EH (cell line): Measurements from ENCODE around the gene SDF2.

Source experiments
- DNase-seq: peaks from one replicate; pipeline ENCODE4 v3.0.0-alpha.2; 2015; ENCODE audit warnings: low read depth

Gene SDF2, protein sequence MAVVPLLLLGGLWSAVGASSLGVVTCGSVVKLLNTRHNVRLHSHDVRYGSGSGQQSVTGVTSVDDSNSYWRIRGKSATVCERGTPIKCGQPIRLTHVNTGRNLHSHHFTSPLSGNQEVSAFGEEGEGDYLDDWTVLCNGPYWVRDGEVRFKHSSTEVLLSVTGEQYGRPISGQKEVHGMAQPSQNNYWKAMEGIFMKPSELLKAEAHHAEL

DNA sequence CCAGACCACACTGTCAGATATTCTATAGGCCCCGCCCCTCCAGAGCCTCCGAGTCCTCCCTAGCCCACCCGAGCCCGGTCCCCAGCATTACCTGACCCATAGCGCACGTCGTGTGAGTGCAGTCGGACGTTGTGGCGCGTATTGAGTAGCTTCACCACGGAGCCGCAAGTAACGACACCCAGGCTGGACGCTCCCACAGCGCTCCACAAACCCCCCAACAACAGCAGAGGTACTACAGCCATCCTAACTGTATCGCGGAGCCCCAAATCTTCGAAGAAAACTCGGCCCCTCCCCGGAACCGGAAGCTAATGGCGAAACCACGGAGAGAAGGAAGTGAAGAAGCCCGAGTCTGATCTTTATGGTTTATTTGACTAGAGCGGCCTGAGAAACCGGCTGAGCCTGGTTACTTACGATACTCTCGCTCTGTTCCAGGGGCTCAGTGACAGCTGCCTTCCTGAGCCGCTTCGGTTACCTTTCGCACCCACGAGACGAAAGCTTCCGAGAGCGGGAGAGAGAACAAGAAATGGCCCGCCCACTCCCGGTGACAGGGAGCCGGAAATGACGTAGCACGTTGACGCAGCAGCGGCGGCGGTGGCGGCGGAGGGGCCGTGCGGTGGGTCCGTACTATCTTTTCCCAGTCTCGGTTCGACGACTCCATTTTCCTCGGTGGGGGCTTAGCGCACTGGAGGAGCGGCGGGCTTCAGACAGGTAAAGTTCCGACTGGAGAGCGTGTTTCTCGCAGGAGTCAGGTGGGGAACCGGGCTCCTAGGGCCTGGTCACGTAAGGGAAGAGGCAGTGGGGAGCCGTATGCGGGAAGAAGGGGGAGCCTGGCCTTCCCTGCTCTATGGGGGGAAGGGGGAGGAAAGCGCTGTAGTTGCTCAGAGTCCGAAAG, at the start of gene SDF2, which contains the start of gene SUPT6H:
TSS of gene SDF2 (minus strand) at position 272 of the 892 bp plus-strand sequence. CDS start at position 242, 30 bp downstream.
TSS of gene SUPT6H (plus strand) at position 571 of the 892 bp plus-strand sequence. CDS start 11,197 bp downstream, outside the sequence.
- peak; percentile 87 for DNase-seq

DNA sequence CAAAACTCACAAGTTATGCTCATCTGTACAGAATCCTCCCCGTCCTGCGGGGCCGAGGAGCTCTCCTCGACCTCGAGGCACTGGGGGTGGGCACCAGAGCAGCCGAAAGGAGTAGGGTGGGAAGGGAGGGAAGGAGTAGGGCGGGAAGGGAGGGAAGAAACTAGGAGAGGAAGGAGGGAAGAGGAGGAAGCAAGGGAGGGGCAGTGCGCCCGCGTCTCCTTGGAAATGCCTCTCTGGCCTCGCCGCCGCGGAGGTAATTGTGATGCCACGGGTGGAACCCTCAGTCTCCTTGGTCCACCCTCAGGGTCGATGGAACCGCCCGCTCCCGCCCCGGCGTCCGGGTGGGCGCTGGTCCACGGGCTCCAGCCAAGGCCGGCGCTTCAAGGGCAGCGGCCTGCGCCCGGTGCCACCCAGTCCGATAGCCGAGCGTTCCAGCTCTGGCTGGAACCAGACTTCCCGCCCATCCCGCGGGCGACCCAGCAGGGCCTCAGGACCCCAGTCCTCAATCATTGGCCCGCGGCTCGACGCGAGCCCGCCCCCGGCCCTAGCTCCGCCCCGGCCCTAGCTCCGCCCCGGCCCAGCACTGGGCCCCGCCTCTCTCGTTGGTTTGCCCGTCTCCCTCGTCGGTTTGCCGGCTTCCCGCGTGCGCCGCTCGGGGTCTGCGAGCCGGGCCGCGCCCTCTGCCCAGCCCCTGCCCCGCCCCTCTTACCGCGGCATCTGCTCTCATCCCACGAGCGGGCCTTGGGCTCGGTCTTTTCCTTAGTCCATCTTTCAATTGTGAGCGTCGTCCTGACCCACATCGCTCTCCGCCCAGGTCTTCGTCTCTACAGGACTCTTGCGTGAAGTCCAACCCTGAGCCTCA, 49.4 kb upstream of the SDF2 start:
- DNase-seq: peak; percentile 92

DNA sequence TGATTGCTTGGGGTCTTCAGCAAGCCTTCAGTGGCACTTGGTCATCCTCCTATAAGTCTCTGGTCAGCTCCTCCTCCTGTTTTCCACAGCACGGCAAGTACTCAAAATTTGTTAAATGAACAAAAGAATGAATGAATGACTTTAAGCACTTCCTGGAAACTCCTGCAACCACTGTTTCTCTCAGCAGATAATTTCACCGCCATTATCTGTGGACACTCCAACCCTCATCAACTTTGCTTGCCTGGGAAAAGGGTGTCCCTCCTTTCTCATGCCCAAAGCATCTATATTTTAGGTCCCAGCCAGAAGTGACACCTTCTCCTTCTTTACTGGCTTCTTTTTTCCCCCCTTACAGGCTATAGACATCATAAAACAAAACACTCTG, 45.6 kb upstream of the SDF2 start:
- DNase-seq: no peak

DNA sequence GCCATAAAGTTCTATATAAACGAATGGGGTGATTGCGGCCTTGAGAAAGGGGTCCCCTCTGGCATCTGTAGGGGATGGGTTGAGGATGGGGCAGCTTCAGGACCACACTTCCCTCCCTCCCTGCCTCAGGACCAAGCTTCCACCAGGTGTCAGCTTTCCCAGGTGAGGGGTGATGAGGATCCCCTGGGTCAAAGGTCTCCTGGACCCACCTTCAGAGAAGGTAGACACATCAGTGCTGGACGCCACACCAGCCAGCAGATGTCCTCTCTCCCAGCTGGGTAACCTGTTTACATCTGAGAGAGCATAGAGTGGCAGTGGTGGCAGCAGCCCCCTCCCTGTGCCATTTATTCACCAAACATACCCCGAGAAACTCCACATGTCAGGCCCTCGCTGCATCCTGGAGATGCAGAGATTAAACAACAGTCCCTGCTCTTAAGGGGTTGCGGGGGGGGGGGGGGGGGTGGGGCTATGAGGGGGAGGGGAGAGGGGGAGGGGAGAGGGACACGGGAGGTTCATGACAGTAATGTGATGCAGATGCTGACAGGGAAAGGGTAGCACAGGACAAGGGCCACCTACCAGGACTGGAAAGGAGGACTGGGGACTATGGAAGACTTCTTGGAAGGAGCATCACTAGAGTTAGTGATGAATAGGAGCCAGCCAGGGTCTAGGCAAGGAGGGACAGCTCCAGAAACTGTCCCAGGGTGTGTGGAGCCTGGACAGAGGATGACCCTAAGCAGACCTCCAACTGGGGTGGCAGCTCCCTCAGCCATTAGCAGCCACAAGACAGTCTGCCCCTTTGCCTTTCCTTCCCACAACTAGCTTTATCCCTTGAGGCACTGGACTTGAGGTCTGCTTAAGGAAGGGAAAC, 45.0 kb upstream of the SDF2 start:
- no peak for DNase-seq

DNA sequence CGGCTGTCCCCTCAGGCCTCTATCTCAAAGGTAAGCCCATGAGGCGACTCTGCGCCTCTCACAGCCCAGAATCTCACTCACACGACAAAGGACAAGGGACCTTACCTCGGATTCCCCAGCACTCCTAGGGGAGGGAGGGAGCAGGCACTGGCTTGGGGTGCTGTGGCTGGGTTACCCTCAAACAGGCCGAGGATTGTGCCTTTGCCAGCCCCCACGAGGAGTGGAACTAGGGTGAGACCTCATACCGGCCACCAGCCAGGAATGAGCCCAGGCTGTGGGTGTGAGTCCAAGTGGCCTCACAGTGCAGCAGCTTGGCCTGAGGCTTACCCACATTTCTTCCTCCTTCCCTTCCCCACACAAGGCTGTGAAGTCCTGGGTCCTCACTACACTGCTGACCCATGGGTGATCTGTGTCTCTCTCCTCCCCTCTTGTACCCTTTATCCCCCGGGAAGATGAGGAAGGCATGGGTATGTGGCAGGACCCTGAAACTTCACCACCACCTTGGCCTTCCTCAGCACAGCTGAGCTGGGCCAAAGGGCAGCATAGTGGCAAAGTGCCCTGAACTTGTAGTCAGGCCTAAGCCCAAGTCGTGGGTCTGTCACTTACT, 44.1 kb upstream of the SDF2 start:
- no peak for DNase-seq

DNA sequence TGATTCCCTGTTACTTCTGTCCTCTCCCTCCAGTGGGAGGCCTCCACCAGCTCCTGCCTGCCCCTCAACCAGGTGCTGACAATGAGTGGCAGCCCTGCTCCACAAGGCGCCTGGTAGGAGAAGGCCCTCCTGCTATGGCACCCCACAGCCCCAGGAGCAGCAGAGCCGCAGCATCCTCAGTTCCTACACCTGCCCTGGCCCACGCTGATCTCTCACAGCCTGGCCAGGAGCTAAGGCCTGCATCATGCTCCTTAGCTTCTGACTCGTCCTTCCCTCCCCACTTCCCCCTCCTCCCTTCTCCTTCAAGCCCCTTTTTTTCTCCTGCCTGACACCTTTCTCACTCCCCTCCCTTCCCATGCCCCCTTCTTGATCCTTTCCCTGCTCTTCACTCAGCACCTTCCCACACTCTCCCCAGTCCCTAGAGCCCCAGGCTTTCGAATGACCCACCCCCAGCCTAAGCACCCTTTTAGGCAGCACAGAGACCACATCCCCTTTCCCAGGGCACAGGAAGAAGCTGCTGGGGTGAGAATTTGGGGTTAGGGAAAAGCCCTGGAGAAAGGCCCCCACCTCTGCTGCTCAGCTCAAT, 43.5 kb upstream of the SDF2 start:
- no peak for DNase-seq

DNA sequence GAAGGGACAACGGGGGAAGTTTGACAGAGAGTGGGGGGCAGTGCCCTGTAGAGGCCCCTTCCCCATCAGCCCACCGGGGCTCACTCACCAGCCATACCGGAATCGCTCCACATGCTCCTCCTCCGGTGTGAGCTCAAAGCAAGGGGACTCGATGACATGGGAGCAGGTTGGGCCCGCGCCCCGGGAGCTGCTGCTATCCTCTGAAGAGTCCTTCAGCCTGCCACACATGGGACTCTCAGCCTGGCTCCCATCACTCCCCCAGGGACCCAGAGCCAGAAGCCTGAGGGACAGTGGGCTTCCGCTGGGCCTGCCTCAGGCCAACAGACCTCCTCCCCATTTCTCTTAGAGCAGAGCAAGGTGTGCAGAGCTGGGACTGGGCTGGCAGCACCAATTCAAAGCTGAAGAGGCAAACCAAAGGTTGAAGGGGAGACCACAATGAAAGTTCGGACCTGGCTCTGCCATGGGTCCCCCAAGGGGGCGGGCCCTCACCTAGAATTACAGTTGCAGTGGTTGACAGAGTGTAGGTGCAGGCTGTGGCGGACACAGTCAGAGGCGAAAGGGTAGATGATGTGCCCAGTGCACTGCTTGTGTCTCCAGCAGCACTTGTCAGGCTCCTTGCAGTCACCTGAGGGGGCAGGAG, 42.6 kb upstream of the SDF2 start:
- DNase-seq: no peak

DNA sequence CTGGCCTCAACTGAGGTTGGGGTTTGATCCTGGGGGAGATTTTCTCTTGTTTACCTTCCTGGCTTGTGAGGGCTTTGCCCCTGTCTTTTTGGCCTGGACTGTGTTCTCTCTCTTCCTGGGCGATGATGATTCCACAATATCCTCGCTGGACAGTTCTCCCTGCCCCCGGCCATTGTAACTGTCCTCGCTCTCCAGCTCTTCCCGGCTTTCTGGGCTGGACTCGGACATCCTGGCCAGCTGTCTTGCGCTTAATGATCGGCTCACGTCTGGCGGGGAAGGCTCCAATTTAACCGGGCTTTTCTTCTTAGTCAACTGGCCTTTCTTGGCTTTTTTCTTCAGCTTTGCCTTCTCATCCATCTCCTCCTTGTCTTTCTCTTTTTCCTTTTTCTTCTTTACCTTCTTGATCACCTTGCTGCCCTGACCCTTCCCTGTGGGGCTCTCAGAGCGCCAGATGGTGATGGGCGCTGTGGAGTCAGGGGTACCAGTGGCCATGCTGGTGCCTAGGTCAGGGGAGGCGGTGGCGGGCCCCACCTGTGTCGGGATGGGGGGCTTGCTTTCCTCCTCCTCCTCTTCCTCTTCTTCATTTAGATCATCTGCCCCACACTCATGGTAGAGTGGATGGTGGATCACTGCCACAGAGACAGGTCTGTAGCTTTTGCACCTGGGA, 42.0 kb upstream of the SDF2 start:
- no peak for DNase-seq

DNA sequence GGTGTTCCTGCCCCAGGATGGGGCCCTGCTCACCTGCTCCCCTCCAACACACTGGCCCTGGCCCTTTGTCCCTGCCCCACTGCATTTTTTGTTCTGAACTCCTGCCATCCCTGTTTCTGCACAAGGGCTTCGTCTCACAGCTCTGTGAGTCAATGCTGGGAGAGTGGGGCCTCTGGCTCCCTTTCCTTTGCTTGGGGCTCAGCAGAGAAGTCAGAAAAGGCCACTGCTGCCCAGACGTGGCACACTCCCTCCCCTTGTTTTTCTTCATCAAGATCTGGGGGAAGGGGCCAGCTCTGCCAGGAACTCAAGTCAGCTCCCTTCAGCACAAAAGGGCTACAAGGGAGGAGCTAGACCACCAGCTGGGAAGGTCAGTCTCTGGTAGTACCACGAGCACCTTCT, 41.0 kb upstream of the SDF2 start:
- no peak for DNase-seq

DNA sequence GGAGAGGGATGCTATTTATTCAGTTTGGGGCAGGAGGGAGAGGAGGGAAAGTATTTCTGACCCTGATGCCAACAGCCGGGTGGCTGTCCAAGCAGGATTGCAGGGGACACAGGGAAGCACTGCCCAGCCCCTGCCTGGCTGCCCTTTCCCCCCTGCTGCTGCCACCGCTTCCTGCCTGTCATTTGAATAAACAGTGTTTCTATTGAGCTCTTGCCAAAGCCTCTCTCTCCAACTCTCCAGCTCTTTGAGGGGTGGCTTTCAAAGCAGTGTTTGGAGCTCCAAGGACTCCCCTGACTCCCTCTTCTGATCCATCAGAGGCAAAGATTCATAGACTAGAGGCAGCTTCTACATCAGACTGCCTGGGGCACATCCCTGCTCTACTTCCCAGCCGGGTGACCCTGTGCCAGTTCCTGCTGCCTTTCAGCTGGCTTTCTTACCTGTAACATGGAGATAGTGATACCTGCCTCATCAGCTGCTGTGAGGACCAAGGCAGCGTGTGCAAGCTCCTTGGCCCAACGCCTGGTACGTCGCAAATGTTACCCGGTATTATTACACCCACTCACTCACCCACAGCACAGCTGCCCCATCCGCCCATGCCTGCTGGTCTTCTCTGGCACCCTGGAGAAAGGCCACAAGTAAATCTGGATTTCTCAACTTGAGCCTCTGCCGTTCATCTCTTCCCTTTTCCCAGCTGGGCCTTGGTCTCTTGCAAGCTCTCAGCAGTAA, 40.5 kb upstream of the SDF2 start:
- no peak for DNase-seq

DNA sequence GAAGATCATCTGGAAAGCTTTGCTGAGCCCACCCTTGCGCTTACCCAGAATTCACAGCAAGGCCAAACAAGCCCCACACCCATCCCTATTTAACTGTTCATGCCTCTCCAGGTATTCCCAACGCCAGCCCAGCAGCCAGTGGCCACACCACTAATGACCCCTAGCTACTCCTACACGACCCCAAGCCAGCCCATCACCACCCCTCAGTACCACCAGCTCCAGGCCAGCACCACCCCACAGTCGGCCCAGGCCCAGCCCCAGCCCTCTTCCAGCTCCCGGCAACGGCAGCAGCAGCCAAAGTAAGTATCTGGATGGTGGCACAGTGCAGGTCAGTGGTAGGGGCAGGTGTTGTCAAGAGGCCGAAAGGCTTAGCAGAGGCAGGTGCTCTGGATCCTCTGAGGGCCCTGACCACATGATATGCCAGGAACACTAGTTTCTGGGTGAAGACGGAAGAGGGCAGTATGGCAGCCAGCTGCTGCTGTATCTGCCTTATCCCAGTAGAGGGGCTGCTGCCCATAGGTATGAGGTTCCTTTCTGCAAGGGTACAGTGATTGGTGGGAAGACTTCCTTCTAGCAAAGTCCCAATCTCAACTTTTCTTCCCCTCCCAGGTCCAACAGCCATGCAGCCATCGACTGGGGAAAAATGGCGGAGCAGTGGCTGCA, 39.3 kb upstream of the SDF2 start:
- no peak for DNase-seq

DNA sequence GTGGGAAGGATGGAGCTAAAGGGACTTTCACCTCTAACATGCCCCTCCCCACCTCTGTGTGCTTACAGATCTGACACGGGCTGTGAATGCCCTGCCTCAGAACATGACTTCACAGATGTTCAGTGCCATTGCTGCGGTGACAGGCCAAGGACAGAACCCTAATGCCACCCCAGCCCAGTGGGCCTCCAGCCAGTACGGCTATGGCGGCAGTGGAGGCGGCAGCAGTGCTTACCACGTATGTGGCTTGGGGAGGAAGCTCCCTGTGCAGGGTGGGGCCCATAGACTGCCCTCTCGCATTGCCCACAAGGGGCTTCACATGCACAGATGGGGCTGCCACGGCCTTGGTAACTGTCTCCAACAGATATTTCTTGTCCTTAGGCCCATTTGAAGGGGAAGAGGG, 38.6 kb upstream of the SDF2 start:
- DNase-seq: no peak

DNA sequence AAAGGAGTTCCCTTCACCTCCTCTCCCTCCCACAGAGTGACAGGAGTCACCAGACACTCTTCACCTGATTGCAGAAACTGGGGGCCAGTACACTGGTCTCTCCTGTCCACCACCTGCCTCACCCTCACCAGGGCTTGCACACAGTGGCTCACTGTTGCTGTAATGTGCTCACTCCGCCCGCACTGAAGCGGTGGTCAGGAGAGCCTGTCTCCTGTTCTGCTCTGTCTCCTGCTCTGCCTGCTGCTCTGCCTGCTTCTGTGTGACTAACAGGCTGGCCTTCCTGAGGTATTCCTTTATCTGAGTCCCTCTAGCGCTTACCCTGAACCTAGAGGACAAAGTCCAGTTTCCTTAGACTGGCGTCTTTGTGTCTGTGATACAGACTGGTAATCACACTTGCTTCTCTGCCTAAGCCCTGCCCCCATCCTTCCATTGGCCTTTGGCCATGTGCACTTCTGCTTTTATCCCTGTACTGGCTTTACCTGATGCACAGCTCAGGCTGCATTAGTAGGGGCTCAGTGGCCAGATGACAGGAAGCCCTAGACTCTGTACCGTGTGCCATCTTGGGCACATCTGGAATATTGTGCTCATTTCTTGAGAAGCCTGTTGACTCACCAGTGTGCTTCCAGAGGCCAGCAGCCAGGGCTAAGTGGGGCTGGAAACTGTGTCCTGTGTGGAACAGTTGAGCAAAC, 36.7 kb upstream of the SDF2 start:
- no peak for DNase-seq

DNA sequence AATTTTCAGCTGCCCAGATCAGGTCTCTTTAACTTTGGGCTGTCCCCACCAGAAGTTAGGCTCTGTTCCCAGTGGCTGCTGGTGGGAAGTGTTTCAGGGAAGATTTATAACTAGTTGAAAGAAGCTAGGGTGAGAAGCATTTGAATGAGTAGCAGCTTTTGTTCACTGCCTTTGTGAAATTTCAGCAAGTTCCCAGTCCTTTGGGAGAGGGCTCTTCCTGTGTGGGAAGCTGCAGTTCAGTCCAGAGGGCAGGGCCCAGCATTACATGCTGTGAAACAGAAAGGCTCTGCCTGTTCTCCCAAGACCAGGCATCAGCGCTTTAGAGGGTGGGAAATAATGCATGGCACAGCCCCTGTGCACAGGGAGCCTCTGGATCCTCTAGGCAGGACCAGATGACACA, 32.2 kb upstream of the SDF2 start:
- DNase-seq: no peak

DNA sequence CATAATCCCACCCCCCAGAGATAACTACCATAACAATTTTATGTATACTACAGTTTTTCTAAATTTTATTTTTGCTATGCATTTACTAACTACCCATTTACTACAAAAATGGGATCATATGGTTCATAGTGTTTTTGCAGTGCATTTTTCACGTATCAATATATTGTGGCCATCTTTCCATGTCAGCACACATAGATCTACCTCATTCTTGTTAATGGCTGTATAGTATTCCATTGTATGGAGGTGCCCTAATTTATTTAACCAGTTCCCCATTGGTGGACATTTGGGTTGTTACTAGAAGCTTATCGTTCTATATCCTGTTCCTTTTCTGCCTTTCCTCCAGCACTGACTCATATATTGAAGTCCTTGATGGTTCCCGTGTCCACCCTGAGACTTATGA, 27.3 kb upstream of the SDF2 start:
- DNase-seq: no peak

DNA sequence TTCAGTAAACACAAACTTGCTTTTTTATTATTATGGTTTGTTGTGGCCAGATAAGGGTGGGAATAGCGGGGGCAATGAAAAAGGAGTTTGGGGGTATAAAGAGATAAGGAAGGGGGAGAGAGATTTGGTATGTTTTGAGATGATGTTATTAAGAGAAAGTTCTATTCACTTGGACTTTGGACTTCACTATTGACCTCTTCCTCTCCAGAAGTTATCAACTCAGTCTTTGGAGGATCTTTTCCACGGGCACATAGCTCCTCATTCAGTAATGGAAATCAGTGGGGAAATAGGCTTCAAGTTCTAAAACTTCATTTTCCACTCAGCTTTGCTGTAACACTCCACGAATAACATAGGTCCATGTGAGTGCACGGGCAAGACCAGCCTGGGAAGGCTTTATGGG, 26.8 kb upstream of the SDF2 start:
- DNase-seq: no peak

DNA sequence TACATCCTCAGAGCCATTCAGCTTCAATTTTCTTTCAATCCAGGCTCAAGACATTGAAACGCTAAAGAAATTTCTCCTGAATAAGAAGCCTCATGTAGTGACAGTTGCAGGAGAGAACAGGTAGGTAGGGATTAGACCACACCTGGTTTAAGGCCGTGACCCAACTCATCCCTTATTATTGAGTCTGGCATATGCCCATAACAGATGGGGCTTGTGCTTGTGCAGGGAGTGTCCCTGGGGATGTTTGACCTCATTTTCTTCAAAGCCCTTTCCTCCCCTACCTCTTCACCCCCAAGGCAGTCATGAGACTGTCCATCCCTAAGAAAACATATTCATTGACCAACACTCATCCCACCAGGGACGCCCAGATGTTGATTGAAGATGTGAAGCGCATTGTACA, 24.6 kb upstream of the SDF2 start:
- DNase-seq: no peak

DNA sequence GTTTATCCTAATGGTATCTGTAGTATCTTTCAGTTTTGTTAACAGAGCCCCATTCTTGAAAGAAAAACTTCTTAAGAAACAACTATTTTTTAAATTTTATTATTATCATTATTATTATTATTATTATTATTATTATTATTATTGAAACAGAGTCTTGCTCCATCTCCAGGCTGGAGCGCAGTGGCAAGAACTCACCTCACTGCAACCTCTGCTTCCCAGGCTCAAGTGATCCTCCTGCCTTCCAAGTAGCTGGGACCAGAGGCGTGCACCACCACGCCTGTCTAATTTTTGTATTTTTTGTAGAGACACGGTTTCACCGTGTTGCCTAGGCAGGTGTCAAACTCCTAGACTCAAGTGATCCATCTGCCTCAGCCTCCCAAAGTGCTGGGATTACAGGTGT, 23.7 kb upstream of the SDF2 start:
- no peak for DNase-seq
